ENCODE measurements around the gene CDC25B.

DNA sequence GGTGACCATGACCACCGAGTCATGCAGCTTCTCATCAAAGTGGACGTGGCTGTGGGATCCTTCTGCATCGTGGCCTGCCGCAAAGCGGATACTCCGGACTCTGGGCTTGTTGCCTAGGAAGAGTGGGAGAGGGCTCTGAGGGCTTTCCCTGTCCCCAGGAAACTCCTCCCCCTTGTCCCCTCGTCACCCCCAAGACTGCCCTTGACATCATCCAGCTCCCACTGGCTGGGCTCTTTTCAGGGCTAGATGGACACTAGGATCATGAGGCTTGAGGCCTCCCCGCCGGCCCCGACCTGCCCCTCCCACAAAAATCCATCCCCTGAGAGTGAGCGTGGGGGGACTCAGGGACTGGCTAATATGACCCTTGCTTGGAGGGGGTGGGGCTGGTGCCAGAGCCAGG lies 37.5 kb upstream of the CDC25B start:
- TF ChIP-seq CEBPB (IDR thresholded peaks at IDR 0.05; ENCODE audit: low read depth, low read length) (no peak), GABPA (IDR thresholded peaks at IDR 0.05; ENCODE audit: borderline replicate concordance, insufficient read depth, low read length) (no peak), CHD1 (IDR thresholded peaks at IDR 0.05; ENCODE audit: low read depth, low read length) (no peak), SP1 (IDR thresholded peaks at IDR 0.05; ENCODE audit: low read depth, low read length) (no peak), CREB1 (IDR thresholded peaks at IDR 0.05) (no peak), SIN3A (conservative IDR thresholded peaks at IDR 0.05 in 1 of 2, IDR thresholded peaks at IDR 0.05 in 1 of 2; ENCODE audit: low read depth in 1 of 2, low read length in 2 of 2) (no peak), FOSL1 (IDR thresholded peaks at IDR 0.05; ENCODE audit: insufficient read depth, low read depth, low read length) (no peak), POLR2A (IDR thresholded peaks at IDR 0.05; ENCODE audit: control extremely low read depth in 1 of 2, low read depth in 2 of 2, low read length in 2 of 2) (no peak), PHF8 (conservative IDR thresholded peaks at IDR 0.05; ENCODE audit: low read depth, low read length) (no peak)
- TF ChIP-seq, protein P1, sequence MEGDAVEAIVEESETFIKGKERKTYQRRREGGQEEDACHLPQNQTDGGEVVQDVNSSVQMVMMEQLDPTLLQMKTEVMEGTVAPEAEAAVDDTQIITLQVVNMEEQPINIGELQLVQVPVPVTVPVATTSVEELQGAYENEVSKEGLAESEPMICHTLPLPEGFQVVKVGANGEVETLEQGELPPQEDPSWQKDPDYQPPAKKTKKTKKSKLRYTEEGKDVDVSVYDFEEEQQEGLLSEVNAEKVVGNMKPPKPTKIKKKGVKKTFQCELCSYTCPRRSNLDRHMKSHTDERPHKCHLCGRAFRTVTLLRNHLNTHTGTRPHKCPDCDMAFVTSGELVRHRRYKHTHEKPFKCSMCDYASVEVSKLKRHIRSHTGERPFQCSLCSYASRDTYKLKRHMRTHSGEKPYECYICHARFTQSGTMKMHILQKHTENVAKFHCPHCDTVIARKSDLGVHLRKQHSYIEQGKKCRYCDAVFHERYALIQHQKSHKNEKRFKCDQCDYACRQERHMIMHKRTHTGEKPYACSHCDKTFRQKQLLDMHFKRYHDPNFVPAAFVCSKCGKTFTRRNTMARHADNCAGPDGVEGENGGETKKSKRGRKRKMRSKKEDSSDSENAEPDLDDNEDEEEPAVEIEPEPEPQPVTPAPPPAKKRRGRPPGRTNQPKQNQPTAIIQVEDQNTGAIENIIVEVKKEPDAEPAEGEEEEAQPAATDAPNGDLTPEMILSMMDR (IDR thresholded peaks at IDR 0.05; ENCODE audit: control extremely low read depth in 1 of 3, insufficient read depth in 1 of 3, low read depth in 1 of 3, low read length in 3 of 3): no peak
- TF ChIP-seq, protein P2, sequence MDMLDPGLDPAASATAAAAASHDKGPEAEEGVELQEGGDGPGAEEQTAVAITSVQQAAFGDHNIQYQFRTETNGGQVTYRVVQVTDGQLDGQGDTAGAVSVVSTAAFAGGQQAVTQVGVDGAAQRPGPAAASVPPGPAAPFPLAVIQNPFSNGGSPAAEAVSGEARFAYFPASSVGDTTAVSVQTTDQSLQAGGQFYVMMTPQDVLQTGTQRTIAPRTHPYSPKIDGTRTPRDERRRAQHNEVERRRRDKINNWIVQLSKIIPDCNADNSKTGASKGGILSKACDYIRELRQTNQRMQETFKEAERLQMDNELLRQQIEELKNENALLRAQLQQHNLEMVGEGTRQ (IDR thresholded peaks at IDR 0.05; ENCODE audit: low read length): no peak
- TF ChIP-seq, protein P3, sequence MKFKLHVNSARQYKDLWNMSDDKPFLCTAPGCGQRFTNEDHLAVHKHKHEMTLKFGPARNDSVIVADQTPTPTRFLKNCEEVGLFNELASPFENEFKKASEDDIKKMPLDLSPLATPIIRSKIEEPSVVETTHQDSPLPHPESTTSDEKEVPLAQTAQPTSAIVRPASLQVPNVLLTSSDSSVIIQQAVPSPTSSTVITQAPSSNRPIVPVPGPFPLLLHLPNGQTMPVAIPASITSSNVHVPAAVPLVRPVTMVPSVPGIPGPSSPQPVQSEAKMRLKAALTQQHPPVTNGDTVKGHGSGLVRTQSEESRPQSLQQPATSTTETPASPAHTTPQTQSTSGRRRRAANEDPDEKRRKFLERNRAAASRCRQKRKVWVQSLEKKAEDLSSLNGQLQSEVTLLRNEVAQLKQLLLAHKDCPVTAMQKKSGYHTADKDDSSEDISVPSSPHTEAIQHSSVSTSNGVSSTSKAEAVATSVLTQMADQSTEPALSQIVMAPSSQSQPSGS (IDR thresholded peaks at IDR 0.05; ENCODE audit: low read length): no peak

Measured in H1 (cell line).